Urinary bladder (tissue), 4 donors: ENCODE data around the gene KCNK17. TPM values are rescaled to one million over a fixed set of nuclear protein-coding genes. Genes with fewer than 3 reads are reported as not detected.
A peak's percentile ranks its signal among the peaks of the same experiment; 100 is the strongest.

Source experiments
- DNase-seq: peaks from one replicate; pipeline ENCODE4 v3.0.0-alpha.2; 2015; ENCODE audit errors: extremely low spot score
- H3K27ac ChIP-seq: one replicate; pipeline ENCODE4 v1.5.1; 2013; ENCODE audit warnings: low read depth, mild to moderate bottlenecking, moderate library complexity
- H3K36me3 ChIP-seq: one replicate; pipeline ENCODE4 v1.6.1; 2013; ENCODE audit warnings: mild to moderate bottlenecking, moderate library complexity; ENCODE audit not compliant: insufficient read depth
- H3K4me1 ChIP-seq: one replicate; pipeline ENCODE4 v1.6.1; 2013; ENCODE audit warnings: mild to moderate bottlenecking, moderate library complexity; ENCODE audit not compliant: insufficient read depth
- H3K4me3 ChIP-seq: one replicate; pipeline ENCODE4 v1.5.1; 2013; ENCODE audit warnings: low read depth, low read length
- WGBS: extraction: QIAGEN DNeasy Blood & Tissue Kit; methylation state at CpG from one replicate; pipeline ENCODE4 v1.1.7; 2013; 5-methylcytosine and 5-hydroxymethylcytosine counted together
- polyA plus RNA-seq: library from polyadenylated mRNA; stranded (reverse); fragments of 200-250 nt; gene quantifications from one replicate; pipeline ENCODE4 v1.2.3, GENCODE V29; 2013
- total RNA-seq: library from RNA; depleted of rRNA; stranded (reverse); fragments of >200 nt; gene quantifications from one replicate; pipeline ENCODE4 v1.2.3, GENCODE V29; 2014
- donor health status: healthy with polysubstance abuse.
- donor health status: healthy.

Gene KCNK17
- total and polyA plus RNA-seq, 2 donors: 0.52 to 0.95 TPM

DNA sequence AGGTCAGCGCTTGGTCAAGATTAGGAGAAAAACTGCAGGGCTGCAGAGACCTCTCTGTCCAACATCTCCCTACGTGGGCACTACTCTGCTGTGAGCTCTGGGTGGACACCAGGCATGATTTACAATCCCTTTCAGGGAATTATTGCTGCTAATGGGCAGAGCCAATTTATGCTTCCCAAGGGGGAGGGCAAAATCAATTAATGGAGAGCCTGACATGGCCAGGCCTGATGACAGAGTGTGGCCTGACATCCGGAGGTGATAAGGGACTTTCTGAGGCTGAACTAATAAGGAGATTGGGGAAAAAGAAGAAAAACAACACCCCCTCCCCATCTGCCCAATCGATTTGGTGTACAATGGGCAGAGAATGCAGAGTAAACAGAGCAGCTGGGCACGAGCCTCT, 13.3 kb upstream of the KCNK17 start:
- no peaks in the 10 kb centered on the region for H3K36me3 ChIP-seq
- H3K4me1 ChIP-seq: no peaks in the 10 kb centered on the region
- no peak overlapping the region for H3K4me3 ChIP-seq
- no peak for DNase-seq
- no peak overlapping the region for H3K27ac ChIP-seq
- 65% methylated on average over 5 of the region's 5 CpGs for WGBS

DNA sequence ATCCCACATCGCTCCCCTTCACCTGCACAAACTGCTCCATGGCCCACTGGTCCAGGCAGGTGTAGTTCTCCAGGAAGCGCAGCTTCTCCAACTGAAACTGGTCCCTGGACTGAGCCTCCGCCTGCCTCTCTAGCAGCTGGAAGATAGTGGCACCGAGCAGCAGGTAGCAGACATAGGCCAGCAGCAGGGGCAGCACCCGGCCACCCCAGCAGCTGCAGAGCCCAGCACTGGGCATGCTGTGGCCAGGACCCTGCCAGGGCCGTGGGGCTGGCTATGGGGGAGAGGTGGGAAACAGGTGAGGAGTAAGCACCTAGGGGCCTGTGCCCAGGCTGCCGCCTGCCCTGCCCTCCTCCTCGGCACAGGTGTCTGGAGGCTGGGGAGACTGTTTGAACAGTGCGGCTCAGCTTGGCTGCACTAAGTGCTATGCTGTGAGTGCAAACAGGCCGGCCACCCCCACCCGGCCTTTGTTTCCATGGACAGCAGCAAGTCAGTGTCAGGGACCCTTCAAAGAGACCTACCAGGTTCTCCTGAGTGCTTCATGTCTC, 8.2 kb upstream of the KCNK17 start, which contains the start of gene KCNK16:
KCNK16 (minus strand) TSS at position 397 of the 545 bp plus-strand sequence; CDS start at position 235, 162 bp downstream.
- H3K36me3 ChIP-seq: no peaks in the 10 kb centered on the region
- no peak within 1 kb of the TSS for H3K4me3 ChIP-seq
- DNase-seq: no peak
- no peaks in the 10 kb centered on the region for H3K4me1 ChIP-seq
- H3K27ac ChIP-seq: no peak within 1 kb of the TSS
- 81% methylated on average over 11 of the region's 11 CpGs for WGBS

DNA sequence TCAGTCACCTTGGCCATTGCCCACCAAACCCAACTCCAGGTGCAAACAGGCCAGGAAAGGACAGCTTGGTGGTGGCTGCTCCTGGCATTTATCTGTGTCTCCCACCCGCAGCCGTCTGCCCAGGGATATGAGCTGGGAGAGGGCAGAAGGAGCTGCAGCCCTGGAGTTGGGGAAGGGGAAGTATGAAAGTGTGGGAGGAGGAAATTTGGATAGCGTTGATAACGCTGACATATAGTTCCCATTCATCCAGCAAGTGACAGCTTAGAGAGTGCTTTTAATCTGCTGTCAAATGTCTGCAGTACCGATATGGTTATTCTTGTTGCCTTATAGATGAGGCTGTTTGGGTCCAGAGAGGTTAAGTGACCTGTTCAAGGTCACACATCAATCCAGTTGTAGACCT, 7.5 kb upstream of the KCNK17 start:
- Histone ChIP-seq H3K27ac (no peak overlapping the region), H3K4me3 (no peak overlapping the region), H3K4me1 (no peaks in the 10 kb centered on the region), H3K36me3 (no peaks in the 10 kb centered on the region)
- 69% methylated on average over 5 of the region's 5 CpGs for WGBS
- no peak for DNase-seq

DNA sequence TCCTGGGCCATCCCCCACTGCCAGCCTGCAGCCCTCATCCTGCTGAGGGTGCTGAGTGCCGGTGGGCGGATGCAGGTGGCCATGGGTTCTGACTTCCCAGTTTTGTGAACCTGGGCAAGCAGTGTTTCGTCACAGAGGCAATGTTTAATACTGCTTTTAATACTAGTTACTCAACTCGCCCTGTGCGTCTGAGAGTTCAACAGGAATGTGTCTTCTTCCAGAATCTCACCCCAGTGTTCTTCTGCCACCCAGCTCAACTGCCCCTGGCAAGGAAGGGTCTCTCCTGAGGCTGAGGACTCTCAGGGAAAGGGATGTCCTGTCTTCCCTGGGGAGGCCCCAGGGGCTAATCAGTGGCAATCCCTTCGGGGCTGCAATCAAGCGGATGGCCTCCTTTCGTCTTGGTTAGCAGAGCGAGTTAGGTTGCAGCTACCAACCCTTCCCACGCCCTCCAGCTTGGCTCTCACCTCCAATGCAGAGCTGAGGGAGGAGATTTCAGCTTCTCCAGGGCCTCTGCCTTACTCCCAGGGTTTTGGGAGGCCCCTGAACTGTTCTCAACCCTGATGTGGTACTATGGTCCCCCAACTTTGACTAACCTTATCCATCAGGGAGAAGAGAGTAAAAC, 6.3 kb upstream of the KCNK17 start:
- H3K4me1 ChIP-seq: no peaks in the 10 kb centered on the region
- 74% methylated on average over 10 of the region's 10 CpGs for WGBS
- no peaks in the 10 kb centered on the region for H3K36me3 ChIP-seq
- DNase-seq: no peak
- no peak overlapping the region for H3K27ac ChIP-seq
- no peak overlapping the region for H3K4me3 ChIP-seq

DNA sequence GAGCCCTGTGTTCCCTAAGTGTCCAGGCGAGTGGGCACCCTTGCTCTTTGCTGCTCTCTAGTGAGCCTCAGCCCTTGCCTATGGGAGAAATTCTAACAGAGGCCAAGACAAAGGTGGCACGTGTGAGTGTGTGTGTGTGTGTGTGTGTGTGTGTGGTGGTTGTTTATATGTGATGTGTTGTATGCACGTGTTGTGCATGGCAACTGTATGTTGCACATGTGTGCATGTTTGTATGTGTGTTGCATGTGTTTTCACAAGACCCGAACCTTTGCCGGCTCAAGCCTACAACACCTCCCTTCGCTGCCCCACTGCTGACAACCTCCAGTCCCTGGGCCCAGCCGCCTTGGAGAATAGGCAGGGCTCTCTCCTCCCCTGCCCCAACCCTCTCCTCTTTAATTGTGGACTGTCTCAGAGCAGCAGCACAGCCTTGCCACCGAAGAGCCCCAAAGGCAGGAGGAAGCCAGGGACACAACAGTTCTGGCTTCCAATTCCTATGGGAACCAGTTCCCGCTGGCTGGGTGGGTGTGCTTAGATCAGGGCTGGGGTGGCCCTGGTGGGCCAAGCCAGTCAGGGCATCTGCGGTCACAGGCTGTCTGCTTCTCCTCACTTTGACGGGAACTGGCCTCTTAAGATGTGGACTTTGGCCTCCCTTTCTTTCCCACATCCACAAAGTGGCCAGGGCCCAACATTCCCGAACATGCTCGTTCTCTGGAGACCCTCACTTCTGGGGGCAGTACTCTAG, 5.6 kb upstream of the KCNK17 start:
- no peak for DNase-seq
- H3K4me3 ChIP-seq: no peak overlapping the region
- H3K4me1 ChIP-seq: no peaks in the 10 kb centered on the region
- H3K27ac ChIP-seq: no peak overlapping the region
- no peaks in the 10 kb centered on the region for H3K36me3 ChIP-seq
- 61% methylated on average over 13 of the region's 13 CpGs for WGBS

DNA sequence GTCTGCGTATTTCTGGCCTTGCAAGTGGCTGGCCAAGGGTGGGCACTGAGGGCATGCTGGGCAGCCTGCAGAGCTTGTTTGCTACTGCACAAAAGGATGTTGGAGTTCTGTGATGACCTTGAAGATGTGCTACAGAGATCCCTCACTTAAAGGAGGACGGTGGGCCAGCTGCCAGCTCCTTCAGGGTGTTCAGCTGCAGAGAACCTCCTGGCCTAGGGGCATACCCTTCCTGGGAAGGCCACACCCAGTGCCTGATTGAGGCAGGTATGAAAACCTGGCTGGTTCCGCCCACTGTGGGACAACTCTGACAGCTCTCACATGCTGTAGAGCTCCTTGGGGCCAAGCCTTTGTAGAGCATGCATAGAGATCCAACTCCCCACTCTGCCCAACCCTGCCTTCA, 3.0 kb upstream of the KCNK17 start:
- no peaks in the 10 kb centered on the region for H3K36me3 ChIP-seq
- H3K27ac ChIP-seq: no peak overlapping the region
- no peak for DNase-seq
- H3K4me3 ChIP-seq: no peak overlapping the region
- 88% methylated on average over 3 of the region's 3 CpGs for WGBS
- no peaks in the 10 kb centered on the region for H3K4me1 ChIP-seq

DNA sequence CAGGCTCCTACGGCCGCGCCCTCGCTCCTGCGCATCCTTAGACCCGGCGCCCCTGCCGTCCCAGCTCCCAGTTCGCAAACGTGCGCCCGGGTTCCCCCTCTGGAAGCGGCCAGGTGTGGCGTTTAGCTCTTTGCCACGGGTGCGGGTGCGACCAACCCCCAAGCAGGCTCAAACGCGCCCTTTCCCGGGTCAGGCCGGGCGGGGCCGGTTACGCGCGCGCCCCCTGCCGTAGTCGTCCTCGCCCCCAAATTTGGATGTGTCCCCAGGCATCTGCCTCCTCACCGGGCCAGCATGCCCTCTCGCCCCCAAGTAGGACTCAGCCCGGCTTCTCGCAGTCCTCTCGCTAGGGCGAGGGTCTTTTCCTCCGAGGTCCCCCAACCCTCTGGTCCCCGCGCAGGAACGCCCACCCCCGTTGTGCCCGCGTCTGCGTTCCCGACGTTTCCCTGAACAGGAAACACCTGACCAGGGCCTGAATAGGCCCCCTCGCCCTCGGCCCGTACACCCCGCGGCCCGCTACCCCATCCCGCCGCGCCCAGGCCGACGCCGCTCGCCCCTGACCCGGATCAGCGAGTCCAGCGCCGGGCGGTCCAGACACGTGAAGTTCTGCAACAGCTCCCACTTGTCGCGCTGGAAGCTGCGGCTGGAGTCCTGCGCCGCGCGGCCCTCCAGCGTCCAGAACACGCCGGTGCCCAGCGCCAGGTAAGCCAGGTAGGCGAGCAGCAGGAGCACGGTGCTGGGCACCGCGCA, 520 bp downstream of the KCNK17 start:
- Histone ChIP-seq H3K4me1 (no peaks in the 10 kb centered on the region), H3K4me3 (peak overlapping the region; percentile 32), H3K36me3 (no peaks in the 10 kb centered on the region), H3K27ac (no peak overlapping the region)
- DNase-seq: no peak
- WGBS: 2% methylated on average over 80 of the region's 80 CpGs

DNA sequence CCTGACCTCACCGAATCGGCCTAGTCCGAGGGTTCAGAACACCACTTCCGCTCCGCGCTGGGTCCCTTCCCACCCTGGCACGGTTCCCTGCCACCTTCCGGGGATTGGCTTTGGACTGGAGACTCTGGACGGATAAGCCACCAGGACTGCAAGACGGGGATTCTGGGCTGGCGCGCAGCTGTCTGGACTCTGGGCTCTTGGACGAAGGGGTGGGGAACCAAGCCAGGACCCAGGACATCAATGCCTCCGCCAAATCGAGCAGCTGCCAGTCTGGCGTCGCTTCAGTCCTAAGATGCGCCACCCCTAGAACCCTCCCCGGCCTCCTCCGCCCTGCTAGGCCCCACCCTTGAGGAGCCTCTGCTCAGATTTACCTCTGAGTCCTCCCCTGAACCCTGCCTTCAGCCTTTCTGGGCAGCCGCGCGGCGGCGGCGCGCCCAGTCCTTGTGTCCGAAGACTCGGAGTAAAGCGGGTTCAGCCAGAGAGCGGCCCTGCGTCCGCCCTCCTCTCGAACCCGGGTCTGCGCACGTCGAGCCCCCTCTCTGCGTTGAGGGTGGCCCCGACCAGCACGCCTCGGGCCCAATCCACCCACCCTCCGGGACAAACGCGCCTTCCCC, 1.2 kb downstream of the KCNK17 start:
- peak overlapping the region; percentile 32 for H3K4me3 ChIP-seq
- H3K4me1 ChIP-seq: no peaks in the 10 kb centered on the region
- no peak overlapping the region for H3K27ac ChIP-seq
- WGBS: 13% methylated on average over 45 of the region's 45 CpGs
- H3K36me3 ChIP-seq: no peaks in the 10 kb centered on the region
- no peak for DNase-seq

DNA sequence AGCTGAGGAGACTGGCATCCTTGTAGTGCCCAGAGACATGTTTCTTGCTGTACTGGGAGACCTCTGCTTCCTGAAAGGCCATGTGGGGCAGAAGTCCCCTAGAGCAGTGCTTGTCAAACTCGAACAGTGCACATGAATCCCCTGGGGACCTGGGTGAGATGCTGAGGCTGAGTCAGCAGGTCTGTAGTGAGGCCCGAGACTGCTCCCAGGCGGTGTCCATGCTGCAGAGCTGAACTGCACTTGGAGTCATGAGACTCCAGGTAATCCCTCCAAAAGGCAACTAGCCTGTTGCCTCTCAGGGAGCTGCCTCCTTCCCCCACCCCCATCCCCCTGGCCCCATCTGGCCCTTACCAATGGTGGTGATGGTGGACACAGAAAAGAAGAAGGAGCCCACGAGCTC, 3.7 kb downstream of the KCNK17 start:
- WGBS: 69% methylated on average over 4 of the region's 4 CpGs
- no peaks in the 10 kb centered on the region for H3K4me1 ChIP-seq
- no peak overlapping the region for H3K4me3 ChIP-seq
- no peaks in the 10 kb centered on the region for H3K36me3 ChIP-seq
- DNase-seq: no peak
- H3K27ac ChIP-seq: no peak overlapping the region

DNA sequence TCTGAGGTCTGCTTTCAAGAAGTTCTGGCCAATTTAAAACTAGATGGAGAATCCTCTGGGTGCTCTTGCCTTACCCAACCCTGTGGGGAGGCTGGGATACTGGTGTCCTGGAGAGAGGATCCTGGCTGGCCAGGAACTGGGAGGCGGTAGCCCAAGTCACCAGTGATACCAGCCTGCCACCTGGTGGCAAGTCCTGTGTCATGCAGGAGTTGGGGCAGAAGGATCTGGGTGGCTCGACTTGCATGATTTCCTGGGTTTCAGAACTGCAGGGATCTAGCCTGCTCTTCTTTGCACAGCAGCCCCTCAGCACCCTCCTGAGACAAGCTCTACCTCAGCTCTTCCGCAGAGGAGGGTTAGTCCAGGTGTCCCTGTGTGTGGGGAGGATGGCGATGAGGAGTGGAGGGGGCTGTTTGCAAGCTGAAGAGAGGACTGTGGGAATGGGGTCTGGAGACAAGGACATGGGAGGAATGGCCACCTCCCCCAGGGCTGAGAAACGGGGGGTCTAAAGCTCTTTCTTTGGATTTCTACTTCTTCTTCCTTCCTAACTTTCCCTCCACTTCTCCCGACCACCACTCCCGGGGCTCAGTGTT, 4.2 kb downstream of the KCNK17 start:
- no peak overlapping the region for H3K4me3 ChIP-seq
- H3K4me1 ChIP-seq: no peaks in the 10 kb centered on the region
- no peak for DNase-seq
- H3K36me3 ChIP-seq: no peaks in the 10 kb centered on the region
- WGBS: 42% methylated on average over 7 of the region's 7 CpGs
- H3K27ac ChIP-seq: no peak overlapping the region

DNA sequence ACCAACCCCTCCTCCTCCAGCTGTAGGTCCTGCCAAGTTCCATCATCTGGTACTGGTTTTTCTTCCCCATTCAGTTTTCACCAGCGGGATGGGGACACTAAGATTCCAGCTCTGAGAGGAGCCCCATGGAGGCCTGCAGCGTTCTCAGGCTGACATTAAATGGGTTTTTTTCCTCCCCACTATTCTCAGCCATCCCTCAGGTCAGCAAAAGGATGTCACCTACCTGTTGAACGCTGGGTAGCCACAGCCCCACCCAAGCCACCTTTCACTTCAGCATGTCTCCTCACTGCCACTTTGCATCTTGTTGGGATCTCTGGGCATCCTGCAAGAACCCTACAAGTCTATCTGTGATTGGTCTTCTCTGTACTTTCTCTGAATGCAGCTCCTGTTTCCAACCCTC, 6.8 kb downstream of the KCNK17 start:
- WGBS: 82% methylated on average over 3 of the region's 3 CpGs
- DNase-seq: no peak
- no peak overlapping the region for H3K27ac ChIP-seq

DNA sequence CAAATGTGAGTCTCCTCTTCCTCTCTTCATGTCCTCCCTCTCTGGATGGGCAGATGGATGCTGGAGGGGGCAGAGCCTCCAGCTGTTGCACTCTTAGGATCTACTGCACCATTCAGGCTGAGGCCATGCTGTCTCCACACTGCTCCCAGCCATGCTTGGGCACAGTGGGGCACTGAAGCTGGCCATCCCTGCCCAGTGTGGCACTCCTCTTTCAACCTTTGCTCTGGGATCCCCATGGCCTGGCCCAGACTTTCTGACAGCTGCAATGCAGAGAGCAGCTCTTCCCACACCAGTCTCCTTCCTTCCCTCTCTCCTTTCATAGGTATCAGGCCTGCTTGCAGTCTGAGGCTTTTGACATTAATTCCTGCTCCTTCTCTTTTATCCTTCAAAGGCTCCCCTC, 9.3 kb downstream of the KCNK17 start:
- DNase-seq: no peak
- Histone ChIP-seq H3K4me3 (no peak overlapping the region), H3K4me1 (no peaks in the 10 kb centered on the region), H3K27ac (no peak overlapping the region), H3K36me3 (no peaks in the 10 kb centered on the region)

More for the DNA sequence above, 6.8 kb downstream of the KCNK17 start:
- Histone ChIP-seq H3K4me1 (no peaks in the 10 kb centered on the region), H3K4me3 (no peak overlapping the region), H3K36me3 (no peaks in the 10 kb centered on the region)

DNA sequence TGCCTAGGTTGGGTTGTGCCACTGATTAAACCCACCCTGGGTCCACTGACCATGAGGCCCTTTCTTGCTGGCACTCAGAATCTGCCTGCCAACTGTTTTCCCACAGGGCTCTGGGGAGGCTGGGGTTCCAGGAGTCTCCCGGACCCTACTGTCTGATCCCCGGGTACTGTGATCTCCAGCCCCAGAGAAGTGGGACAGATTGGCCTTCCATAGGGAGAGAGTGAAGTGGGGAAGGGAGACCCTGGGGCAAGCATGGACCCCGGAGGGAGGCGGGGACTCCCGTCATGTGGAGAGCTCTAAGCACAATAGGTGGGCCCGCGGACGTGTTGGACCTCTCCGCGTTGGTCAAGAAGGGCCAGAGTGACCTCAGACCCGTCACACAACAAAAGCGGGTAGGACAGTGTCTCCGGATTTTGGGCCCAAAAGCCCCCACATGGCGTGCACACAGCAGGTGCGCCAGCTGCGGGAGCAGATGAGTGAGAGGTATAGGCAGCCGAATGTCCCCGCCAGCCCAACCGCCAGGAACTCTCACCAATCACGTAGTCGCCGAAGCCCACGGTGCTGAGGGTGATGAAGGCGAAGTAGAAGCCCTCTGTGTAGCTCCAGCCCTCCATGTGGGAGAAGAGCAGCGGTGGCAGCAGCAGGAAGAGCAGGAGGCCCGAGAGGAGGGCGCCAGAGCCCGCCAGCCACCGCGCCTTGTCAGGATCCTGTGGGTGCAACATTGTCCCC, 10.6 kb downstream of the KCNK17 start:
- WGBS: 87% methylated on average over 30 of the region's 30 CpGs
- H3K4me3 ChIP-seq: no peak overlapping the region

More for the DNA sequence above, 10.6 kb downstream of the KCNK17 start:
- Histone ChIP-seq H3K4me1 (no peaks in the 10 kb centered on the region), H3K36me3 (no peaks in the 10 kb centered on the region), H3K27ac (no peak overlapping the region)
- no peak for DNase-seq
